Caco-2 (cell line): Measurements from ENCODE around the gene TMEM59L. TPM values are rescaled to one million over a fixed set of nuclear protein-coding genes. Genes with fewer than 3 reads are reported as not detected.

Experiments used
- BruUV-seq: library from RNA; stranded (reverse); fragments of 400-500 nt; replicated peaks from 2 replicates; lab custom pipeline; 2021; lab: Mats Ljungman, UMichigan
- CTCF ChIA-PET: fragments of 300-600 bp; sonication (Branson Sonifier 250); formaldehyde crosslinking; loops from one replicate; lab custom pipeline; 2022; ENCODE audit warnings: antibody characterized with exemption; lab: Charles Lee
- POLR2A ChIA-PET: fragments of 300-600 bp; sonication (Branson Sonifier 250); formaldehyde crosslinking; loops from one replicate; lab custom pipeline; 2022; ENCODE audit warnings: antibody characterized with exemption; lab: Charles Lee
- DNase-seq, 2 experiments: peaks; one replicate each; pipeline versions ENCODE4 v3.0.0 to v3.0.0-alpha.2; 2020 to 2022
- H3K27me3 ChIP-seq: replicated peaks from 2 replicates; pipeline ENCODE4 v1.6.0; 2011; ENCODE audit warnings: low read length; ENCODE audit not compliant: control insufficient read depth, insufficient read depth
- H3K36me3 ChIP-seq: 2 replicates; pipeline ENCODE4 v1.5.1; 2011; ENCODE audit warnings: low read length; ENCODE audit not compliant: control insufficient read depth, insufficient read depth
- H3K4me1 ChIP-seq: fragments of 250-450 bp; sonication (Bioruptor Pico); 2 replicates; pipeline ENCODE4 v1.5.1; 2020; ENCODE audit warnings: mild to moderate bottlenecking
- H3K4me3 ChIP-seq: 2 replicates; pipeline ENCODE4 v1.5.1; 2011; ENCODE audit warnings: low read depth, mild to moderate bottlenecking, control low read depth, low read length
- H3K9me3 ChIP-seq: fragments of 250-450 bp; sonication (Bioruptor Pico); 2 replicates; pipeline ENCODE4 v1.5.1; 2020; ENCODE audit warnings: mild to moderate bottlenecking, moderate library complexity
- H3K27ac Mint-ChIP-seq: one replicate; pipeline ENCODE4 v1.8.0; 2022; ENCODE audit warnings: mixed read lengths; ENCODE audit not compliant: unreplicated experiment
- H3K27me3 Mint-ChIP-seq: one replicate; pipeline ENCODE4 v1.8.0; 2022; ENCODE audit warnings: mixed read lengths; ENCODE audit not compliant: insufficient read depth, unreplicated experiment
- H3K36me3 Mint-ChIP-seq: one replicate; pipeline ENCODE4 v1.8.0; 2022; ENCODE audit warnings: mild to moderate bottlenecking, mixed read lengths; ENCODE audit not compliant: insufficient read depth, unreplicated experiment
- H3K4me1 Mint-ChIP-seq: one replicate; pipeline ENCODE4 v1.8.0; 2022; ENCODE audit warnings: low read depth, mixed read lengths; ENCODE audit not compliant: unreplicated experiment
- H3K4me3 Mint-ChIP-seq: one replicate; pipeline ENCODE4 v1.8.0; 2022; ENCODE audit warnings: mild to moderate bottlenecking, moderate library complexity, mixed read lengths; ENCODE audit not compliant: unreplicated experiment
- H3K9me3 Mint-ChIP-seq: one replicate; pipeline ENCODE4 v1.8.0; 2022; ENCODE audit warnings: mixed read lengths; ENCODE audit not compliant: unreplicated experiment
- CTCF ChIP-seq, 2 experiments: fragments of 200-600 bp in 1 of 2; IDR thresholded peaks; 1 replicate in 1 of 2; 2 replicates in 1 of 2; pipeline versions ENCODE4 v1.5.1 to v1.8.0; 2011 to 2022; ENCODE audit warnings: antibody characterized with exemption in 1 of 2, control low read depth in 1 of 2, inconsistent platforms in 1 of 2, low read depth in 1 of 2, low read length in 1 of 2, mild to moderate bottlenecking in 1 of 2, moderate library complexity in 1 of 2; ENCODE audit not compliant: insufficient read depth in 1 of 2, severe bottlenecking in 1 of 2, unreplicated experiment in 1 of 2
- intact Hi-C: fragments of 100-400 bp; cut with micrococcal nuclease; formaldehyde crosslinking; loops from one replicate; pipeline ENCODE4 v1.10.0; 2022; ENCODE audit not compliant: unreplicated experiment
- total RNA-seq: library from RNA; stranded (reverse); gene quantifications from 2 replicates; pipeline ENCODE4 v1.2.3, GENCODE V29; 2022

Gene TMEM59L
- total RNA-seq, 1 experiment from 2014 or later: 0.25 TPM

DNA sequence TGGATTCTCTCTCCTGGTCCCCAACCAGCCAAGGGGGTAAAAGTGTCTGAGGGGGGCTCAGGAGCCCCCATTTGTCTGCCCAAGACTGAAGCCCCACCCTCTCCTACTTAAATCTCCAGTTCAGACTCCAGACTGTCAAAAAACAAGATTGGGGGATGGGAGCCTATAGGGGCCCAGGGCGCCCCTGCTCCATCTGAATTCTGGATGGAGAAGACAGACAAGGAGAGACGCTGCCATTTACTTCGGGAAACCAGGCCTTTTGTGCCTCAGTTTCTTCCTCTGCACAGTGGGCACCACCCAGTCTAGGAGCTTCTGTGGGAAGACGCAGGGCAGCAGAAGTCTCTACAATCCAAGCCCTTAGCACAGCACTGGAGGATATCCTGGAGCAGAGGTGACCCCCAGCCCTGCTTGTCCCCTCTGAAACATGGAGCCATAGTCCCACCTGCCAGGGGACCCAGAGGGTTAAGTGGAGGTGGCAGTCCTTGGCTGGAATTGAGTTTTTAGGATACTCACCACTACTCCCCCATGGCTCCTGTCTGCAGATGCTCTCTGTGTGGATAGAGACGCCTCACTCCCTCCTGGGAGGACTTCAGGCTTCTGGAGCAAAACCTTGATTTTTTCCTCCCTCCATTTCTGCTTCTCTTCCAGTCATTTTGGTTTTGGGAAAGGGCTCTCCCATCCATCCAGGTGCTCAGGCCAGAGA, 4.4 kb upstream of the TMEM59L start:
- no peaks in the 10 kb centered on the region for H3K9me3 Mint-ChIP-seq
- no peaks in the 10 kb centered on the region for H3K36me3 Mint-ChIP-seq
- Histone ChIP-seq H3K4me3 (no peak overlapping the region), H3K27me3 (peaks cover 17% of the 10 kb centered on the region), H3K4me1 (peaks cover 36% of the 10 kb centered on the region), H3K36me3 (no peaks in the 10 kb centered on the region), H3K9me3 (no peaks in the 10 kb centered on the region)
- peaks cover 16% of the 10 kb centered on the region for H3K4me1 Mint-ChIP-seq
- no peak for TF ChIP-seq CTCF (IDR thresholded peaks at IDR 0.05; ENCODE audit: insufficient read depth in 1 of 2, low read depth in 1 of 2, low read length in 1 of 2, severe bottlenecking in 1 of 2, unreplicated experiment in 1 of 2)
- no peak for DNase-seq
- intact Hi-C loops: no loop called here
- H3K27ac Mint-ChIP-seq: no peak overlapping the region
- ChIA-PET CTCF (no interaction called here), POLR2A (no interaction called here)
- peaks cover 29% of the 10 kb centered on the region for H3K27me3 Mint-ChIP-seq
- no TSS peak for BruUV-seq
- H3K4me3 Mint-ChIP-seq: peak overlapping the region; percentile 66

DNA sequence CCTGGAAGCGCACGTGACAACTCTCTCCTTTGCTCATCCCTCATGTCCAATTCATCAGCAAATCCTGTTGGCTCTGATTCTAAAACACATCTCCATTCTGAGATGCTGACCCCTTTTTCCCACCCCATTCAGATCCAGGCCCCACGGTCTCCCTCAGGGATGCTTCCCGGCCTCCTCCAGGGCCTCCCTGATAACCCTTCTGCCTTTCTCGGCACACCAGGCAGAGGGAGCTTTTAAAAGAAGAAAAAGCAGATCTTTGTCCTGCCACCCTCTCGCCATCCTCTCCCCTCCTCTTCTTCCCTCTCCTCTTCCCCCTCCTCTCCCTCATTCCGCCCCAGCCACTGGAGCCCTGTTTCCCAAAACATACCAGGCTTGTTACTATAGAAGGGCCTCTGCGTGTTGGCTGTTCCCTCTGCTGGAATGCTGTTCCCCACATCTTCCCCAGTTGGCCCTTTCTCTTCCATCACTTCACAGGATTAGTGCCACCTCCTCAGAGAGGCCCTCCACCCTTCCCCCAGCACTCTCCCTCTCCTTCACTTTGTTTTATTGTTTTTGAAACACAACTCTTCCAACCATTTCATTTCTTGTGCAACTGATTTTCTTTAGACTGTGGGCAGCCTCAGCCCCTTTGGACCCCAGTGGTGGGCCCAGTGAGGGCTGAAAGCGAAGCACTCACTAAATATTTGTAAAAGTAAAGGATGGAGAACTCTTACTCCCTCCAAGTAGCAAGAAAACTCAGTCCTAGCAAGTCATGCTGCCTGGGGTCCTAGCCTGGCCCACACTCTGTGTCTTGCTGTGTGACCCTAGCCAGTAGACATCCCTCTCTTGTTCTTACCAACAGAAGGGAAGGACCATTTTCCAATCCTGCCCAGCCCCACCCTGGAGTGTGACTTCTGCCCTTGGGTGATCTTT, 3.6 kb upstream of the TMEM59L start:
- H3K9me3 ChIP-seq: no peaks in the 10 kb centered on the region
- H3K4me3 ChIP-seq: no peak overlapping the region
- peaks cover 13% of the 10 kb centered on the region for H3K4me1 Mint-ChIP-seq
- H3K27ac Mint-ChIP-seq: no peak overlapping the region
- H3K27me3 Mint-ChIP-seq: peaks cover 34% of the 10 kb centered on the region
- CTCF ChIA-PET: no interaction called here
- H3K4me1 ChIP-seq: peaks cover 36% of the 10 kb centered on the region
- no peaks in the 10 kb centered on the region for H3K36me3 Mint-ChIP-seq
- TF ChIP-seq CTCF (IDR thresholded peaks at IDR 0.05; ENCODE audit: insufficient read depth in 1 of 2, low read depth in 1 of 2, low read length in 1 of 2, severe bottlenecking in 1 of 2, unreplicated experiment in 1 of 2): no peak
- peaks cover 17% of the 10 kb centered on the region for H3K27me3 ChIP-seq
- H3K4me3 Mint-ChIP-seq: peak overlapping the region; percentile 1
- no peak for DNase-seq
- no peaks in the 10 kb centered on the region for H3K9me3 Mint-ChIP-seq
- POLR2A ChIA-PET: no interaction called here
- BruUV-seq: no TSS peak
- intact Hi-C loops: no loop called here
- H3K36me3 ChIP-seq: no peaks in the 10 kb centered on the region

GRCh38 chr19:18609717-18610051, 3.0 kb upstream of the TMEM59L start:
- Mint-ChIP-seq H3K4me3 (no peak overlapping the region), H3K27ac (no peak overlapping the region), H3K4me1 (peaks cover 13% of the 10 kb centered on the region), H3K9me3 (no peaks in the 10 kb centered on the region), H3K36me3 (no peaks in the 10 kb centered on the region), H3K27me3 (peaks cover 34% of the 10 kb centered on the region)
- POLR2A ChIA-PET: no interaction called here
- CTCF ChIA-PET: interaction anchor here (0.5 kb wide), 1 partner anchor 591 kb away, joined by 5 read pairs; no protein-coding TSS in a partner anchor
- Histone ChIP-seq H3K4me1 (peaks cover 36% of the 10 kb centered on the region), H3K36me3 (no peaks in the 10 kb centered on the region), H3K9me3 (no peaks in the 10 kb centered on the region), H3K4me3 (no peak overlapping the region), H3K27me3 (peaks cover 15% of the 10 kb centered on the region)
- no peak for TF ChIP-seq CTCF (IDR thresholded peaks at IDR 0.05; ENCODE audit: insufficient read depth in 1 of 2, low read depth in 1 of 2, low read length in 1 of 2, severe bottlenecking in 1 of 2, unreplicated experiment in 1 of 2)
- intact Hi-C loops: no loop called here
- no TSS peak for BruUV-seq
- no peak for DNase-seq
